Measurements from ENCODE around the gene TJP3.

Gene TJP3

DNA sequence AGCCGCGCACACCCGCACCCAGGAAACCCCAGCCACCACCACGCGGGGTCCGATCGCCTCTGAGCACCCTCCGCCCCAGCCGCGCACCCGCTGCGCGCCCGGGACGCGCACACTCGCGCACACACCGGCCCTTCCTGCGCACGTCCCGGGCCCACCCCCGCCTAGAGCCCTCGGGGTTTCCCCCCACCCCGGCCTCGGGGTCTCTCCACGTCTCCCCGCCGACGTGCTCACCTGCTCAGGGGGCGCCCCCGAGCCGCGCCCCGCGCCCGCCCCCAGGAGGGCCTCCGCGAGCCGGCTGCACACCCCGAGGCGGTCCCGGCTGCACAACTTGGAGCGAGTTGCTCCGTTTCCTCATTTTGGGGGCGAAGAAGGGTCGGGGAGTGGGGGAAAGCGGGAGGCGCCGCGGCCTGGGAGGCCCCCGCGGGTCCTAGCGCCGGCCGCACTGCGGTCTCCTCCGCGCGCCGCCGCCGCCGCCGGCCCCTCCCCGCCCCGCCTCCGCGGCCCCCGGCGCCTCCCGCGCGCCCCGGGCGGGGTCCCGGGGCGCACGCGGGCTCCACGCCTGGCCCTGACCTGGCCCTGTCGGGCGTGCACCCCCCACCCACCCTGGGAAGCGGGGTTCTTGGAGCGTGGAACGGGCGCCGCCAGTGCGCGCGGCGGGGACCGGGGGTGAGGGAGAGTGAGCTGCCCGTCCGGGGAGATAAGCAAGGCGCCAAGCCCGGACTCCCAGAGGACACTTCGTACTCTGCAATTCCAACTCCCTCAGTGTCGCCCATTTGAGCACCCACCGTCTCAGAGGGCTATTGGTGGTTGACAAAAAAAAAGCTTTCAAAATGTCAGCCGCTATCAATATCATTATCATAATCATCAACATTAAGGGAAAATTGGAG lies 78.0 kb downstream of the TJP3 start, which contains the start of gene MATK:
Gene MATK, minus strand, starts transcription at position 444 of the 887 bp plus-strand sequence. CDS start 1,246 bp downstream, outside the sequence.
- DNase-seq, result no peak

- no peak for DNase-seq
These were observed 81.0 kb downstream of the TJP3 start for GRCh38 chr19:3788996-3789778.

- DNase-seq, result no peak
These were observed 82.1 kb downstream of the TJP3 start for GRCh38 chr19:3790209-3790734.

GRCh38 chr19:3790941-3791340 lies 82.8 kb downstream of the TJP3 start:
- no peak for DNase-seq

- DNase-seq, result no peak
These were observed 83.9 kb downstream of the TJP3 start for GRCh38 chr19:3792114-3792513.

DNA sequence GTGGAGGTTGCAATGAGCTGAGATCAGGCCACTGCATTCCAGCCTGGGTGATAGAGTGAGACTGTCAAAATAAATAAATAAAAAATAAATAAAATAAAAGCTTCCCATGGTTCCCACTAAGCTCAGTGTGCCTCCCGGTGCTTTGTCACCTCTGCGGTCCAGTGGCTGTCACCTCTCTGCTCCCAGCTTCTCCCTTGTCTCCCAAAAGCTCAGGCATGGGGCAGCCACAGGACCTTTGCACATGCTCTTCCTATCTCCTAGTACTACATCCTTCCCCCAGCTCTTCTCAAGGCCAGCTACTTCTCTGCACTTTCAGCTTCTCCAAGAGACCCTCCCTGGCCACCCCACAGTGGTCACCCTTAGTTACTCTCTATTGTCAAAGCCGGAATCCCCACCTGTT lies 85.6 kb downstream of the TJP3 start:
- DNase-seq, result no peak

- DNase-seq, result no peak
These were observed 88.2 kb downstream of the TJP3 start for GRCh38 chr19:3796358-3796757.

DNA sequence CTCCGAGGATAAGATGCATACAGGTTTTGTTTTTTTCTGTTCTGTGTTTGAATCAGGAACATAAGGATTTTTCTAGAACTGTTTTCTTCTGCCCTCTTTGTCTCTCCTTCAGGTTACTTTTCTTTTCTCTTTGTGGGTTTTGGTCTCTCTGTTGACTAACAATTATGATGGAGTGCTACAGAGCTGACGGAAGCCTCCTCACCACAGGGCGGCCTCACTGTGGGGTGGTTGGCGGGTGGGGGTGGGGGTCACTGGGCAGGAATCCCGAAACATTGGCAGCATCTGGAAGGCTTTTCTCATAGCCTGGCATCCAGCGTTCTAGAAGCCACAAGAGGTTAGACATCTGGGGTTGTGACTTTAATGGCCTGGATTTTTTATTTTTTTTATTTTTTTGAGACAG lies 90.0 kb downstream of the TJP3 start:
- no peak for DNase-seq
